Hepatocyte (in vitro differentiated cells): ENCODE results near the gene AMDHD2. TPM values are rescaled to one million over a fixed set of nuclear protein-coding genes. Genes with fewer than 3 reads are reported as not detected.

Experiments used
- DNase-seq: peaks from one replicate; pipeline ENCODE4 v3.0.0-alpha.2; 2016; ENCODE audit warnings: low spot score
- H2AFZ ChIP-seq: fragments of 200-600 bp; sonication (generic); 2 replicates; pipeline ENCODE4 v1.6.0; 2016; ENCODE audit warnings: antibody characterized with exemption, mild to moderate bottlenecking
- H3K27ac ChIP-seq: fragments of 200-600 bp; sonication (generic); 2 replicates; pipeline ENCODE4 v1.5.1; 2016; ENCODE audit warnings: mild to moderate bottlenecking
- H3K27me3 ChIP-seq: fragments of 200-600 bp; sonication (generic); 2 replicates; pipeline ENCODE4 v1.6.1; 2016
- H3K36me3 ChIP-seq: fragments of 200-600 bp; sonication (generic); replicated peaks from 2 replicates; pipeline ENCODE4 v1.5.1; 2016; ENCODE audit warnings: low read depth; ENCODE audit not compliant: insufficient read depth
- H3K4me1 ChIP-seq: fragments of 200-600 bp; sonication (generic); 2 replicates; pipeline ENCODE4 v1.5.1; 2016; ENCODE audit warnings: mild to moderate bottlenecking, moderate library complexity; ENCODE audit not compliant: insufficient read depth
- H3K4me2 ChIP-seq: fragments of 200-600 bp; sonication (generic); 2 replicates; pipeline ENCODE4 v1.6.0; 2016
- H3K4me3 ChIP-seq: fragments of 200-600 bp; sonication (generic); 2 replicates; pipeline ENCODE4 v1.5.1; 2016; ENCODE audit warnings: mild to moderate bottlenecking
- H3K79me2 ChIP-seq: fragments of 200-600 bp; sonication (generic); 2 replicates; pipeline ENCODE4 v1.6.0; 2017; ENCODE audit warnings: mild to moderate bottlenecking
- H3K9me2 ChIP-seq: fragments of 200-600 bp; sonication (generic); replicated peaks from 2 replicates; pipeline ENCODE4 v1.6.0; 2017; ENCODE audit warnings: mild to moderate bottlenecking; ENCODE audit not compliant: insufficient read depth
- H3K9me3 ChIP-seq: fragments of 200-600 bp; sonication (generic); 2 replicates; pipeline ENCODE4 v1.5.1; 2016; ENCODE audit warnings: low read depth, mild to moderate bottlenecking
- H4K20me1 ChIP-seq: fragments of 200-600 bp; sonication (generic); 2 replicates; pipeline ENCODE4 v1.6.0; 2016; ENCODE audit warnings: mild to moderate bottlenecking; ENCODE audit not compliant: insufficient read depth, poor library complexity, severe bottlenecking
- CTCF ChIP-seq: fragments of 200-600 bp; sonication (generic); IDR thresholded peaks from 2 replicates; pipeline ENCODE4 v1.5.1; 2016; ENCODE audit warnings: antibody characterized with exemption, mild to moderate bottlenecking; ENCODE audit not compliant: poor library complexity
- EZH2 ChIP-seq: fragments of 200-600 bp; sonication (generic); IDR thresholded peaks from 2 replicates; pipeline ENCODE4 v1.6.1; 2016; ENCODE audit warnings: antibody characterized with exemption, mild to moderate bottlenecking, borderline replicate concordance
- EZH2phosphoT487 ChIP-seq: fragments of 200-600 bp; sonication (generic); IDR thresholded peaks from one replicate; pipeline ENCODE4 v1.6.1; 2018; ENCODE audit warnings: antibody characterized with exemption, mild to moderate bottlenecking, low read depth, moderate library complexity; ENCODE audit not compliant: unreplicated experiment, severe bottlenecking
- WGBS: methylation state at CpG from one replicate; pipeline ENCODE4 v1.1.6; 2016; ENCODE audit warnings: low lambda C conversion rate; ENCODE audit errors: missing lambda C conversion rate; 5-methylcytosine and 5-hydroxymethylcytosine counted together
- polyA plus RNA-seq: library from polyadenylated mRNA; unstranded; fragments of >200 nt; fragmentation: Nextera tagmentation; extraction: Ambion mirVana; gene quantifications from 2 replicates; pipeline ENCODE4 v1.2.1, GENCODE V29; 2016
- total RNA-seq: library from RNA; depleted of rRNA; stranded (reverse); fragments of >200 nt; gene quantifications from 2 replicates; pipeline ENCODE4 v1.2.3, GENCODE V29; 2014

Gene AMDHD2
- total and polyA plus RNA-seq, 2 experiments from 2014 or later = 43.6 to 70.8 TPM

GRCh38 chr16:2513405-2514332 lies 6.5 kb upstream of the AMDHD2 start, which contains the start of gene ATP6V0C:
Gene ATP6V0C (plus strand): TSS chr16:2513952. CDS start chr16:2514104, 152 bp downstream.
- Histone ChIP-seq H3K4me2 (peak within 1 kb of the TSS; percentile 98), H3K4me3 (peak within 1 kb of the TSS; percentile 99), H2AFZ (peak within 1 kb of the TSS; percentile 71), H3K27me3 (no peaks in the 10 kb centered on the region), H3K9me2 (no peaks in the 10 kb centered on the region), H3K27ac (peak within 1 kb of the TSS; percentile 100), H3K36me3 (no peaks in the 10 kb centered on the region), H3K4me1 (peaks cover 29% of the 10 kb centered on the region), H3K79me2 (peaks cover 49% of the 10 kb centered on the region), H3K9me3 (no peaks in the 10 kb centered on the region), H4K20me1 (peaks cover 44% of the 10 kb centered on the region)
- TF ChIP-seq EZH2phosphoT487 = no peak
- TF ChIP-seq EZH2 = no peak
- TF ChIP-seq CTCF = no peak
- WGBS = under 1% methylated on average over 37 of the region's 122 CpGs
- peak; percentile 98 for DNase-seq

- WGBS = 5% methylated on average over 18 of the region's 63 CpGs
- DNase-seq = peak; percentile 64
- peaks cover 53% of the 10 kb centered on the region for H4K20me1 ChIP-seq
- H3K27me3 ChIP-seq = no peaks in the 10 kb centered on the region
- H2AFZ ChIP-seq = no peak overlapping the region
- peak overlapping the region; percentile 98 for H3K4me2 ChIP-seq
- H3K9me2 ChIP-seq = no peaks in the 10 kb centered on the region
- H3K79me2 ChIP-seq = peaks cover 58% of the 10 kb centered on the region
- H3K36me3 ChIP-seq = no peaks in the 10 kb centered on the region
- H3K9me3 ChIP-seq = no peaks in the 10 kb centered on the region
- peak overlapping the region; percentile 100 for H3K27ac ChIP-seq
- peak overlapping the region; percentile 99 for H3K4me3 ChIP-seq
- TF ChIP-seq CTCF = no peak
- no peak for TF ChIP-seq EZH2
- no peak for TF ChIP-seq EZH2phosphoT487
- peaks cover 32% of the 10 kb centered on the region for H3K4me1 ChIP-seq
Measured at GRCh38 chr16:2514333-2515179, 5.6 kb upstream of the AMDHD2 start.

- peaks cover 60% of the 10 kb centered on the region for H3K79me2 ChIP-seq
- peak overlapping the region; percentile 99 for H3K4me3 ChIP-seq
- no peaks in the 10 kb centered on the region for H3K36me3 ChIP-seq
- WGBS = 36% methylated on average over 14 of the region's 14 CpGs
- DNase-seq = no peak
- H2AFZ ChIP-seq = no peak overlapping the region
- no peaks in the 10 kb centered on the region for H3K9me2 ChIP-seq
- peaks cover 37% of the 10 kb centered on the region for H3K4me1 ChIP-seq
- TF ChIP-seq EZH2phosphoT487 (no peak), EZH2 (no peak), CTCF (no peak)
- H3K27me3 ChIP-seq = no peaks in the 10 kb centered on the region
- H3K4me2 ChIP-seq = peak overlapping the region; percentile 98
- no peaks in the 10 kb centered on the region for H3K9me3 ChIP-seq
- peaks cover 57% of the 10 kb centered on the region for H4K20me1 ChIP-seq
- H3K27ac ChIP-seq = peak overlapping the region; percentile 100
Measured at GRCh38 chr16:2515180-2515851, 4.9 kb upstream of the AMDHD2 start.
